ENCODE measurements around the gene STPG3. TPM values are rescaled to one million over a fixed set of nuclear protein-coding genes. Genes with fewer than 3 reads are reported as not detected.

The STPG3 gene
- total RNA-seq, 1 donor from 2014 or later = not detected

- no peak for DNase-seq (ENCODE audit: low read depth, low spot score)
These were observed 29.5 kb upstream of the STPG3 start for GRCh38 chr9:137221506-137222111.

DNA sequence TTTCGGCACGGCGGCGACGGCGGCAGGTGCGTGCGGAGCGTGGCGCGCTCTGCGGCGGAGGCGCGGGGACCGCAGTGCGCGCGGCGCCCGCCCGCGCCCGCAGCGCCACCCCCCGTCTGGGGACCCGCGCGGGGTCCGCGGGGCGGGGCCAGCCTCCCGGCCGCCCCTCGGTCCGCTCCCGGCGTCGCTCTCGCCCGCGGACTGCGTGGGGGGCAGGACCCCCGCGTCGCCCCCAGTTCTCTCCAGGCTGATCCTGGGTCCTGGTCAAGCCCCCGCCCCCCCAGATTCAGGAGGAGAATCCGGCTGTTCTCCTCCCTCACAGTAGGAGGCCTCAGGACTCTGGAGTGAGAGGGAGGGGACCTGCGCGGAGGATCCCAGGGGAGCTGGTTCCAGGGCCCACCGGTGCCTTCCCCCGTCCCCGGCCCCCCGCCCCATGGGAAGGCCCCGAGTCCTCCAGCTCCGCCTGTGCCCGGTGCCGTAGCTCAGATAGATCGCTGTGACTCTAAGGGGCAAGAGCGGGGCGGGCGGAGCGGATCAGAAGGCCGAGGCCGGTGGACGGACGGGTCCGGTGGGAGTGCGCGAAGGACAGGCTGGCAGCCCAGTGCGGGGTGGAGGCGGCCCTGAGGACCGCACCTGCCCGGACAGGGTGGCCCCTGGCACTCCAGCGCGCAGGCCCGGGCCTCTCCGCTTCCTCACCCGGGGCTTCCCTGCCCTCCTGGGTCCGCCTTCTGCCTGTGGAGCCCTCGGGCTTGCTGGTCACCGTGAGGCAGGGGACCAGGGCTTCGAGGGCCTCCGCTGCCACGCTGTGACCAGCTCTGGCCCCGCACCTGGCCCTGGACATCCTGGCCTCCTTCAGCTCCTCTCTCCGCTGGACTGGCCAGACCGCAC, 28.7 kb upstream of the STPG3 start, which contains the start of gene RNF208:
RNF208 (minus strand) TSS at position 51 of the 888 bp plus-strand sequence. CDS start 1,028 bp downstream, outside the sequence.
- no peak for DNase-seq (ENCODE audit: low read depth, low spot score)

- DNase-seq (ENCODE audit: low read depth, low spot score) = peak; percentile 94
These were observed 27.8 kb upstream of the STPG3 start for GRCh38 chr9:137223078-137223970.

GRCh38 chr9:137224830-137225694, 26.0 kb upstream of the STPG3 start, which contains the start of gene CYSRT1:
CYSRT1 (plus strand) TSS chr9:137225174; CDS start chr9:137225622, 448 bp downstream.
- DNase-seq (ENCODE audit: low read depth, low spot score) = no peak

DNA sequence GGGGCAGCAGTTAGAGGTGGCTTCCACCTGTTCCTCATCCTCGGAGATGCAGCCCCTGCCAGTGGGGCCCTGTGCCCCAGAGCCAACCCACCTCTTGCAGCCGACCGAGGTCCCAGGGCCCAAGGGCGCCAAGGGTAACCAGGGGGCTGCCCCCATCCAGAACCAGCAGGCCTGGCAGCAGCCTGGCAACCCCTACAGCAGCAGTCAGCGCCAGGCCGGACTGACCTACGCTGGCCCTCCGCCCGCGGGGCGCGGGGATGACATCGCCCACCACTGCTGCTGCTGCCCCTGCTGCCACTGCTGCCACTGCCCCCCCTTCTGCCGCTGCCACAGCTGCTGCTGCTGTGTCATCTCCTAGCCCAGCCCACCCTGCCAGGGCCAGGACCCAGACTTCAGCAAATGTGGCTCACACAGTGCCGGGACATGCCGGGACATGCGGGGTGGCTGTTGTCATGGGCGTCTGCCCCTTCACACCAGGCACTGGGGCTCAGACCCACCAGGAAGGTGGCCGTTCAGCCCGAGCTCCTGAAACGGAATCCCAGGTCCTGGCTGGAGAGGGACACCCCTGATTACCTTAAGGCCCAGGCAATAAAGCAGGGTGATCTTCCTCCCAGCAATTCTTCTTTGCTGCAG, 25.3 kb upstream of the STPG3 start:
- DNase-seq (ENCODE audit: low read depth, low spot score) = no peak

- DNase-seq (ENCODE audit: low read depth, low spot score) = no peak
These were observed 24.6 kb upstream of the STPG3 start for GRCh38 chr9:137226338-137227053.

DNA sequence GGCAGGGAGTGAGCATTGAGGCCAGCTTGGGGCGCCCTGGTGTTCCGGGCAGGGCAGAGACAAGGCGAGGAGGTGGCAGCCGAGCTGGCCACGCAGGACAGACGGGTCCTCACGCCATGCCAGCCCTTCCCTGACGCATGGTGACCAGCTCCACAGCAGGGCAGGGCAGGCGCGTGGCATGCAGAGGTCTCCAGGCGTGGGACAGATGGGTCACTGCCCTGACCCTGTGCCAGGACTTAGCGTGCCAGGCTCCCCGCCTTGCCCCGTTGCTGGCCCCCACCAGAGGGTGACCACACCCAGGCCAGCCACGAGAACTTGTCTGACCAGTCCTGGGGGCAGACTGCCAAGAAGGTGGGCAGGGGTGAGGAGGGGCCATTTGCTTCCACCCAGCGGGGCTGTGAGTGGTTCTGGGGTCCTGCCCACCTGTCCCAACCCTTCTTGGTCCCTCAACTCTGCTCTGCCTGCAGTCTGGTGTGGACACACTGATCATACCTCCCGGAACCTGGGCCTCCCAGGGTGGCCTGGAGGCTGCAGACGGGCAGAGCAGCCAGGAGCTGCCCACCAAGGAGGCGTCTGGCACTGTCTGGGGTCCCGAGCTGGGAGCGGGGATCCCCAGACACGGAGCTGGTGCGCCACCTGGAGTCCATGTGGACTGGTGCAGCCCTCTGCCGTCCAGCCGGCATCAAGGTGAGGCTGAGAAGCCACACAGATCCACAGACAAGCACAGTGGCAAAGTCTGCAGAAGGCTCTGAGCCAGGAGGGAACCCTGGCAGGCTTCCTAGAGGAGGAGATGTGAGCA, 23.8 kb upstream of the STPG3 start, which contains the start of gene RNF224:
RNF224 (plus strand) TSS at position 449 of the 799 bp plus-strand sequence. CDS start 834 bp downstream, outside the sequence.
- DNase-seq (ENCODE audit: low read depth, low spot score) = peak; percentile 37

- no peak for DNase-seq (ENCODE audit: low read depth, low spot score)
These were observed 23.1 kb upstream of the STPG3 start for GRCh38 chr9:137227853-137228505.

DNA sequence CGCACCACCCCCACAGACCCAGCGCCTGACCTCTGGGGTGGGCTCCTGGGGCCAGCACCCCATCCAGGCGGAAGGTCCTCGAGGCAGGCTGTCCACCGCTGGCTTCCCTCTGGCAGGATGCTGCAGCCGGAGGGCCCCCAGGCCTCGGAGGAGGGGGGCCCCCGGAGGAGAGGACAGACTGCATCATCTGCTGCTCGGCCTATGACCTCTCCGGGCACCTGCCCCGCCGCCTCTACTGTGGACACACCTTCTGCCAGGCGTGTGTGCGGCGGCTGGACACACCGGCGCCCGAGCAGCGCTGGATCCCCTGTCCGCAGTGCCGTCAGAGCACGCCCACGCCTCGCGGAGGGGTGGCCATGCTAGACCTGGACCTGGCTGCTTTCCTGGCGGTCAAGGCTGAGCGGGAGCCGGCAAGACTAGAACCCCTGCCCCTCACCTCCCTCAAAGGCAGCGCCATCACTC, 22.5 kb upstream of the STPG3 start:
- DNase-seq (ENCODE audit: low read depth, low spot score) = no peak

DNA sequence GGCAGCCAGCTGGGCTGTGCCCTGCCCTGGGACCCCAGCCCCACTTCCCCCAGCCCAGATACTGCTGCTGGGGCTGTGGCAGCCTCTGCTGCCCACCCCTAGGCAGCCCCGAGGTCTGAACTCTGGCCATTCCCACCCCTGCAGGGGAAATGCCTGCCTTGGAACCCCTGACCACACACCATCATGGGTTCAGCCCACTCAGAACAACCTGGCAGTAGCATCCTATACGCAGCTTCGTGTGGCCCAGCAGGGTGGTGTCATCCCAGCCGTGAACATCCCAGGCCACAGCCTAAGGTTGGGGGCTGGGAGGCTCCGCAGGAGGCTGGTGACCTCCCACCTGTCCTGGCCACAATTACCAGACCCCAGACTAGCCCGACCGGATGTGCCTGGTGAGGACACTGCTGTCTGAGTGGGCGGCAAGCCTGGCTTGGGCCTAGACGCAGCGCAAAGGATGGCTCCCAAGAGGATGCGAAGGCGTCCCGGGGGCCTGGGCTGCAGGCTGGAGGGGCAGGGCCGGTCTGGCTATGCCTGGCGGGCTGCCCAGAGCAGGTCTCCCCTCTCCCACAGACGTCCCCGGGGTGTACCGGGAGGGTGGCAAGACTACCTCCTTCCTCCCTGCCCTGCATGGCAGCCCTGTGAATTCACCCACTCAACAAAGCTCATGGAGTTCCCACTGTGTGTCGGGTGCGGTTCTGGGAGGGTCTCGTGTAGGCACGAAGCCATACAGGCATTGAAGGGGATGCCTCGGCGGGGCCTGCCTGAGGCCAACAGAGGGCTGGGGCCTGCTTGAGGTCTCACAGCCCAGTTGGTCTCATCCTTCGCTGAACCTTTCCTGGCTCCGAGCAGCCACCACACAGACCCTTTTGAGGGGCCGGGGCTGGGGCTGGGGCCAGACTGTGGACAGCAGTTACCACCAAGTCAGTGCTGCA, 21.9 kb upstream of the STPG3 start:
- no peak for DNase-seq (ENCODE audit: low read depth, low spot score)

DNA sequence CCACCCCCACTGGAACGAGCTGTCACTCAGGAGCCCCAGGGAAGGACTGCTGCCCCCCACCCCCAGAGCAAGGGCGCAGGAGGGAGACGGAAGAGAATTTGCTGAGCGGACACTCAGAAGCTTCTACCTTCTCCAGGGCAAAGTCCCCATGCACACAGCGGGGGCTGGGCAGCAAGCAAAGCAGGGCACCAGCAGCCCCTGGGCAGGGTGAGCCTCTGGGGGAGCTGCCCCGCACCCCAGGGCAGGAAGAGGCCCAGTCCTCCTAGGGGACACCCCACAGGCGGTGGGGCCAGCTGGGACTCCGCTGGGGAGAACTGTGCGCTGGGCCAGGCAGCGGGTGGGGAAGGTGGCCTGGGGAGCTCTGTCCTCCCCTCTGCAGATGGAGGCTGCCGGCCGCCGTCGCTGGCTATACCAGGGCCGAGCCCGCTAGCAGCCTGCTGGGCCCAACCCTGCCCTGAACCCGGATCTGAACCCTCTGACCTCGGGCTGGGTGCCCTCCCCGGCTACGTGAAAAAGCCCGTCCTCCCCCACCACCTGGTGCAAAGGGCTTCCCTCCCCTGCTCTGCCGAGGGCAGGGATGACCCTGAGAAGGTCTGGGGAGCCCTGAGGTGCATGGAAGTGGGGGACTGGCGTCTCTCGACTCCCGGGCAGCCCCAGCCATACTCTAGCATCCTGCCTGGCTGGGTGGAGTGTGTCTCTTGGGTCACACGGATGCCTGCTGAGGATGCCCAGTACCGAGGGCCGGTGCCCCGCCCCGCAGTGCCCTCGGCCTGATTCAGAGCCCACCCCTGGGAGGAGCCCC, 21.0 kb upstream of the STPG3 start:
- no peak for DNase-seq (ENCODE audit: low read depth, low spot score)

GRCh38 chr9:137230705-137231371, 20.2 kb upstream of the STPG3 start, which contains the start of gene SLC34A3:
SLC34A3 (plus strand) TSS chr9:137230901; CDS start chr9:137231703, 802 bp downstream.
- DNase-seq (ENCODE audit: low read depth, low spot score) = no peak

- DNase-seq (ENCODE audit: low read depth, low spot score) = no peak
These were observed 19.6 kb upstream of the STPG3 start for GRCh38 chr9:137231372-137232039.

DNA sequence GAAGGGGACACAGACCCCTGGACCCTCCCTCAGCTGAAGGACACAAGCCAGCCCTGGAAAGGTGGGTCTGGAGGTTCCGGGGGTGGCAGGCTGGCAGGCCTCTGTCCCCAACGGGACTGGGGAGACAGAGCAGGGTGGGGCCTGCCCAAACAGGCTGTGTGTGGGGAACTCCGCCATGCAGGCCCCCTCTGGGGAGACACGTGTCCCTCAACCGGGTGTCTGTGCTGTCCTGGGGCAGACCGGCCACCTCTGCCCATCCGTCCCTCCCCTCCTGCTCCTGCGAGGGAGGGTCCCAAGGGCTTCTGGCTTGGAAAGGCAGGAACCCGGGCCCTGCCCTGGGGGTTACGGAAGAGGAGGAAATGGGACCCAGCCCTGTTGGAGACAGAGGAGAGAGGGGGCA, 19.0 kb upstream of the STPG3 start:
- DNase-seq (ENCODE audit: low read depth, low spot score) = no peak

- DNase-seq (ENCODE audit: low read depth, low spot score) = no peak
These were observed 18.6 kb upstream of the STPG3 start for GRCh38 chr9:137232510-137232909.
